Right lobe of liver (tissue), 6 donors: ENCODE measurements around the gene HKDC1. TPM values are rescaled to one million over a fixed set of nuclear protein-coding genes. Genes with fewer than 3 reads are reported as not detected.
"Not testable (repeated sequence)": the region's sequence is repeated elsewhere in the genome, so short reads cannot be mapped to it uniquely, and the experiment has no call there.

Source experiments
- ATAC-seq, 4 donors: fragments of 200-7000 bp; cut with Tn5 transposase; one replicate each; pipeline ENCODE4 v1.9.1; 2020; ENCODE audit warnings: mild to moderate bottlenecking in 4 of 4, moderate library complexity in 4 of 4
- DNase-seq, 3 donors: peaks; one replicate each; pipeline ENCODE4 v3.0.0-alpha.2; 2020
- H3K27ac ChIP-seq, 3 donors: fragments of 200-600 bp; one replicate each; pipeline ENCODE4 v1.8.0; 2022
- H3K27me3 ChIP-seq, 2 donors: fragments of 200-600 bp; one replicate each; pipeline ENCODE4 v1.8.0; 2022
- H3K36me3 ChIP-seq, 4 donors: fragments of 200-600 bp; sonication (generic) in 1 of 4; one replicate each; pipeline versions ENCODE4 v1.5.1 to v1.8.0; 2017 to 2022; ENCODE audit warnings: control low read depth in 1 of 4
- H3K4me1 ChIP-seq, 4 donors: fragments of 200-600 bp; sonication (generic) in 1 of 4; one replicate each; pipeline versions ENCODE4 v1.5.1 to v1.8.0; 2017 to 2022; ENCODE audit warnings: control low read depth in 1 of 4
- H3K4me3 ChIP-seq, 3 donors: fragments of 200-600 bp; one replicate each; pipeline ENCODE4 v1.8.0; 2022
- H3K9me3 ChIP-seq, 4 donors: fragments of 200-600 bp; sonication (generic) in 1 of 4; one replicate each; pipeline versions ENCODE4 v1.5.1 to v1.8.0; 2017 to 2022; ENCODE audit warnings: control low read depth in 1 of 4
- POLR2A ChIP-seq: fragments of 450-650 bp; IDR thresholded peaks from one replicate; pipeline ENCODE4 v1.6.1; 2017; ENCODE audit warnings: antibody characterized with exemption, mild to moderate bottlenecking
- WGBS: methylation state at CpG from one replicate; pipeline ENCODE4 v1.1.6; 2018; ENCODE audit warnings: low coverage, low lambda C conversion rate; ENCODE audit not compliant: insufficient coverage; ENCODE audit errors: missing lambda C conversion rate; 5-methylcytosine and 5-hydroxymethylcytosine counted together
- intact Hi-C, 2 donors: fragments of 100-400 bp; cut with DNase I; formaldehyde crosslinking; loops; one replicate each; pipeline versions ENCODE4 v1.11.2 to v1.14.1; 2022
- long read RNA-seq: library from polyadenylated mRNA; unstranded; transcript quantifications from one replicate; pipeline ENCODE4 v2.0.0, GENCODE V29; 2019
- total RNA-seq, 6 experiments: library from RNA; depleted of rRNA in 2 of 6; stranded (reverse); fragments of >200 nt in 2 of 6; fragmentation: NEBNext Ultra II Directional in 3 of 6; extraction: Animal tissue kit (Norgen Biotek cat#: 25700) in 3 of 6; gene quantifications; one replicate each; pipeline versions ENCODE4 v1.1.0 to v1.2.4, GENCODE V29; 2016 to 2023
- TF ChIP-seq, protein P1 (sequence below), 4 donors: fragments of 200-600 bp in 3 of 4; fragments of 450-650 bp in 1 of 4; IDR thresholded peaks; one replicate each; pipeline versions ENCODE4 v1.5.1 to v1.8.0; 2016 to 2022; ENCODE audit warnings: antibody characterized with exemption in 4 of 4, mild to moderate bottlenecking in 2 of 4
- donor health status: DM: no; HTN: yes; CAD: no.
- donor health status: DM: no; HTN: no; CAD: no.
- donor health status: DM: no; HTN: no; CAD: no.
- donor health status: DM: no; HTN: yes; CAD: no.
- donor health status: DM: no; HTN: yes; CAD: no.

Gene HKDC1, protein sequence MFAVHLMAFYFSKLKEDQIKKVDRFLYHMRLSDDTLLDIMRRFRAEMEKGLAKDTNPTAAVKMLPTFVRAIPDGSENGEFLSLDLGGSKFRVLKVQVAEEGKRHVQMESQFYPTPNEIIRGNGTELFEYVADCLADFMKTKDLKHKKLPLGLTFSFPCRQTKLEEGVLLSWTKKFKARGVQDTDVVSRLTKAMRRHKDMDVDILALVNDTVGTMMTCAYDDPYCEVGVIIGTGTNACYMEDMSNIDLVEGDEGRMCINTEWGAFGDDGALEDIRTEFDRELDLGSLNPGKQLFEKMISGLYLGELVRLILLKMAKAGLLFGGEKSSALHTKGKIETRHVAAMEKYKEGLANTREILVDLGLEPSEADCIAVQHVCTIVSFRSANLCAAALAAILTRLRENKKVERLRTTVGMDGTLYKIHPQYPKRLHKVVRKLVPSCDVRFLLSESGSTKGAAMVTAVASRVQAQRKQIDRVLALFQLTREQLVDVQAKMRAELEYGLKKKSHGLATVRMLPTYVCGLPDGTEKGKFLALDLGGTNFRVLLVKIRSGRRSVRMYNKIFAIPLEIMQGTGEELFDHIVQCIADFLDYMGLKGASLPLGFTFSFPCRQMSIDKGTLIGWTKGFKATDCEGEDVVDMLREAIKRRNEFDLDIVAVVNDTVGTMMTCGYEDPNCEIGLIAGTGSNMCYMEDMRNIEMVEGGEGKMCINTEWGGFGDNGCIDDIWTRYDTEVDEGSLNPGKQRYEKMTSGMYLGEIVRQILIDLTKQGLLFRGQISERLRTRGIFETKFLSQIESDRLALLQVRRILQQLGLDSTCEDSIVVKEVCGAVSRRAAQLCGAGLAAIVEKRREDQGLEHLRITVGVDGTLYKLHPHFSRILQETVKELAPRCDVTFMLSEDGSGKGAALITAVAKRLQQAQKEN
- 10 to 100 TPM in 3 of 6 experiments, 1 to 10 TPM in 1, under 1 TPM in 2; 0.24 to 44.5 (median 20.1) TPM for total RNA-seq
- long read RNA-seq: 0 reads

DNA sequence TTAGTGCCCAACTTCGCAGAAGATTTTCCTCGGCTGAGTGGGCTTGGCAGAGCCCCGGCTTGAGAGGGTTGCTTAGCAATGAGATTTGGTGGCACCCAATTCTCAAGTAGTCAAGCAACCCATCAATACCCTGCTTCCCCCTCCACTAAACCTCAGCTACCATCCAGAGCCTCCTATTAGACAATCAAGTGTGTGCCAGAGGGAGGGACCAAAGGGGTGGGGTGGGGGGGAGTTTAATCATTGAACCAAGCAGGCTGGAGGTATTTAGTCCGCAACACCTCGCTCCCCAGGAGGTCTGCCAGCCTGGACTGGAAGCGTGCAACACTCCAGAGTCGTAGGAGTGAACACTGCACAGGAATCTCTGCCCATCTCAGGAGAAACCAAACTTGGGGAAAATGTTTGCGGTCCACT, at the start of gene HKDC1:
HKDC1 (plus strand) TSS at position 292 of the 411 bp plus-strand sequence; CDS start at position 396, 104 bp downstream.
- peak in 1 of 3 donors; percentile 66 for DNase-seq
- Histone ChIP-seq H3K27ac (no peak within 1 kb of the TSS), H3K9me3 (no peaks in the 10 kb centered on the region), H3K4me1 (peaks cover 0 to 6% (median 0%) of the 10 kb centered on the region in 4 donors), H3K4me3 (peak within 1 kb of the TSS in 2 of 3 donors; percentile 18 to 46), H3K27me3 (no peaks in the 10 kb centered on the region), H3K36me3 (no peaks in the 10 kb centered on the region)
- peak; percentile 47 to 70 (median 60) for ATAC-seq
- intact Hi-C loops: no loop called here
- WGBS: 51% methylated on average over 6 of the region's 8 CpGs
- peak; percentile 73 for TF ChIP-seq POLR2A
- TF ChIP-seq, protein P1, sequence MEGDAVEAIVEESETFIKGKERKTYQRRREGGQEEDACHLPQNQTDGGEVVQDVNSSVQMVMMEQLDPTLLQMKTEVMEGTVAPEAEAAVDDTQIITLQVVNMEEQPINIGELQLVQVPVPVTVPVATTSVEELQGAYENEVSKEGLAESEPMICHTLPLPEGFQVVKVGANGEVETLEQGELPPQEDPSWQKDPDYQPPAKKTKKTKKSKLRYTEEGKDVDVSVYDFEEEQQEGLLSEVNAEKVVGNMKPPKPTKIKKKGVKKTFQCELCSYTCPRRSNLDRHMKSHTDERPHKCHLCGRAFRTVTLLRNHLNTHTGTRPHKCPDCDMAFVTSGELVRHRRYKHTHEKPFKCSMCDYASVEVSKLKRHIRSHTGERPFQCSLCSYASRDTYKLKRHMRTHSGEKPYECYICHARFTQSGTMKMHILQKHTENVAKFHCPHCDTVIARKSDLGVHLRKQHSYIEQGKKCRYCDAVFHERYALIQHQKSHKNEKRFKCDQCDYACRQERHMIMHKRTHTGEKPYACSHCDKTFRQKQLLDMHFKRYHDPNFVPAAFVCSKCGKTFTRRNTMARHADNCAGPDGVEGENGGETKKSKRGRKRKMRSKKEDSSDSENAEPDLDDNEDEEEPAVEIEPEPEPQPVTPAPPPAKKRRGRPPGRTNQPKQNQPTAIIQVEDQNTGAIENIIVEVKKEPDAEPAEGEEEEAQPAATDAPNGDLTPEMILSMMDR (IDR thresholded peaks at IDR 0.05): no peak

DNA sequence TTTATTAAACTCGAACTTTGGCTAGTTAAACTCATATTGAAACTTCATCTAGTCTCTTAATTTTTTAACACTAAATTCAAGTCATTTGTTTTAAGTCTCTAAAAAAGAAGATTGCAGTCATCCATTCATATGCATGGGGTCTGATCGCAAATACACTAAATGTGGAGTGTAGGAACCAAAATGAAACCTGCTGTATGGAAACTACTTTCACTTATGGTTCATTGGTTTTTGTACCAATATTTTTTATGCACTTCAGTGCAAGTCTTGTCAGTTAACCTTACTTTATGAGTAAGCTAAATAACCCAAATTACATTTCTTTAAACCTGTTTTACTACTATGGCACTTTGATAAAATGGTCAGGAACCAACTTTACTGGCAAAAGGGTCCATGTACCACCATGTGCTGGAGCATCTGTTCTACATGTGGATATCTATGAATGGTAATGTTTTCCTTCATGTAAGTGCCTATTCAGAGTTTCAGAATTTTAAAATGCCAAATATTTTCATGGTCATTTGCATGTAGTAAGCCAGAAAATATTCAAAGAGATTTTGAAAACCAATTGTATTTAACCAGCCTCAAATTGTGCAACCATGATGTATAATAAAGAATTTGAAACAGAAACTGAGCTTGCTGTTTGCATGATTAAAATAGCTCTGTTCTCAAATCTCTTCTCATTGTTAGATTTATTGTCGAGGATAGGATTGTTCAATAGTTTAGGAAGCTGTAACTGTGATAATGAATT, 47.7 kb upstream of the HKDC1 start:
- TF ChIP-seq POLR2A: no peak
- TF ChIP-seq, protein P1 (IDR thresholded peaks at IDR 0.05): no peak
- ATAC-seq: no peak
- no peak for DNase-seq
- Histone ChIP-seq H3K27ac (no peak overlapping the region), H3K36me3 (peaks cover 0 to 49% (median 15%) of the 10 kb centered on the region in 4 donors), H3K4me3 (no peak overlapping the region), H3K27me3 (no peaks in the 10 kb centered on the region), H3K9me3 (no peaks in the 10 kb centered on the region), H3K4me1 (no peaks in the 10 kb centered on the region)
- 87% methylated on average over 3 of the region's 3 CpGs for WGBS
- intact Hi-C loops: no loop called here

DNA sequence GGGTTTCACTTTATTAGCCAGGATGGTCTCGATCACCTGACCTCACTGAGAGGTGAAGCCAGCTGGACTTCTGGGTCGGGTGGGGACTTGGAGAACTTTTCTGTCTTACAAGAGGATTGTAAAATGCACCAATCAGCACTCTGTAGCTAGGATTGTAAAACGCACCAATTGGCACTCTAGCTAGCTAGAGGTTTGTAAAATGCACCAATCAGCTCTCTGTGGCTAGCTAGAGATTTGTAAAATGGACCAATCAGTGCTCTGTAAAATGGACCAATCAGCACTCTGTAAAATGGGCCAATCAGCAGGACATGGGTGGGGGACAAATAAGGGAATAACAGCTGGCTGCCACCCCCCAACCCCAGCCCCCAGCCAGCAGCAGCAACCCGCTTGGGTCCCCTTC, 44.8 kb upstream of the HKDC1 start:
- DNase-seq, intact Hi-C loops: not testable (repeated sequence)
- 61% methylated on average over 2 of the region's 4 CpGs for WGBS

DNA sequence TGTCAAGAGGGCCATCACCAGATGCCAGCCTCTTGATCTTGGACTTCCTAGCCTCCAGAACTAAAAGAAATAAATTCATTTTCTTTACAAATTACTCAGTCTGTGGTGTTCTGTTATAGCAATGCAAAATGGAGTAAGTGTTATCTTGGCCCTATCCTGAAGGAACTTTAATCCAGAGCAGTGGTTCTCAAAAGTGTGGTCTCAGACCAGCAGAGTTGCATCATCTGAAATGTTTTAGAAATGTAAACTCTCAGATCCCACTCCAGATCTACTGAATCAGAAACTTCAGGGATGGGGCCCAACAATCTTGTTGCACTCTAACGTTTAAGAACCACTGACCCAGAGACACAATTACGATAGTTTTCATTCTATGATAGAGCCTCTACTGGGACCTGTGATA, 43.3 kb upstream of the HKDC1 start:
- Histone ChIP-seq H3K4me3 (no peak overlapping the region), H3K9me3 (no peaks in the 10 kb centered on the region), H3K27ac (no peak overlapping the region), H3K27me3 (no peaks in the 10 kb centered on the region), H3K36me3 (peaks cover 0 to 9% (median 0%) of the 10 kb centered on the region in 4 donors), H3K4me1 (peaks cover 0 to 10% (median 4%) of the 10 kb centered on the region in 4 donors)
- DNase-seq (no peak), ATAC-seq (no peak)
- TF ChIP-seq, protein P1 (IDR thresholded peaks at IDR 0.05): no peak
- TF ChIP-seq POLR2A: no peak
- WGBS: 72% methylated on average over 2 of the region's 2 CpGs
- intact Hi-C loops: no loop called here

More for the DNA sequence above, 44.8 kb upstream of the HKDC1 start:
- H3K4me3 ChIP-seq, H3K27ac ChIP-seq, H3K4me1 ChIP-seq, ATAC-seq, H3K27me3 ChIP-seq, H3K9me3 ChIP-seq: not testable (repeated sequence)
- H3K36me3 ChIP-seq: peaks cover 0 to 22% (median 5%) of the 10 kb centered on the region in 4 donors
